Adrenal gland (tissue), 12 donors: Measurements from ENCODE around the gene TMEM231. TPM values are rescaled to one million over a fixed set of nuclear protein-coding genes. Genes with fewer than 3 reads are reported as not detected.

Experiments
- DNase-seq, 7 donors: peaks; one replicate each; pipeline ENCODE4 v3.0.0-alpha.2; 2019 to 2020
- H3K27ac ChIP-seq, 5 donors: fragments of 200-600 bp; sonication (generic) in 4 of 5; 1 replicate in 3 of 5; 2 replicates in 2 of 5; pipeline versions ENCODE4 v1.5.1 to v1.8.0; 2016 to 2020; ENCODE audit warnings: mild to moderate bottlenecking in 1 of 5
- H3K27me3 ChIP-seq: fragments of 200-600 bp; 2 replicates; pipeline ENCODE4 v1.8.0; 2021
- H3K36me3 ChIP-seq, 2 donors: fragments of 200-600 bp; replicated peaks in 1 of 2; 1 replicate in 1 of 2; 2 replicates in 1 of 2; pipeline versions ENCODE4 v1.5.1 to v1.8.0; 2018 to 2022
- H3K4me1 ChIP-seq, 2 donors: fragments of 200-600 bp; replicated peaks in 1 of 2; 1 replicate in 1 of 2; 2 replicates in 1 of 2; pipeline versions ENCODE4 v1.5.1 to v1.8.0; 2018 to 2021
- H3K4me3 ChIP-seq, 4 donors: fragments of 200-600 bp; sonication (generic) in 3 of 4; one replicate each; pipeline ENCODE4 v1.5.1; 2016 to 2018
- H3K9me3 ChIP-seq, 3 donors: fragments of 200-600 bp; sonication (generic) in 1 of 3; replicated peaks in 1 of 3; 1 replicate in 2 of 3; 2 replicates in 1 of 3; pipeline versions ENCODE4 v1.5.1 to v1.8.0; 2016 to 2021
- POLR2A ChIP-seq, 2 donors: fragments of 450-650 bp; IDR thresholded peaks; one replicate each; pipeline ENCODE4 v1.6.1; 2017; ENCODE audit warnings: antibody characterized with exemption in 2 of 2, mild to moderate bottlenecking in 2 of 2, moderate library complexity in 1 of 2
- WGBS, 4 donors: extraction: QIAGEN DNeasy Blood & Tissue Kit in 2 of 4; methylation state at CpG; one replicate each; pipeline versions ENCODE4 v1.1.5 to v1.1.7; 2013 to 2017; 5-methylcytosine and 5-hydroxymethylcytosine counted together
- intact Hi-C, 2 donors: fragments of 100-400 bp; cut with DNase I; formaldehyde crosslinking; loops; one replicate each; pipeline versions ENCODE4 v1.14.1 to v1.15.0; 2022 to 2023
- polyA plus RNA-seq, 3 donors: library from polyadenylated mRNA; stranded (reverse); fragments of 200-250 nt in 2 of 3; fragments of 350-450 nt in 1 of 3; fragmentation: Illumina TruSeq in 1 of 3; extraction: RNeasy Lipid Tissue Mini Kit (QIAGEN cat#74804) in 1 of 3; gene quantifications; one replicate each; pipeline ENCODE4 v1.2.3, GENCODE V29; 2013 to 2014
- total RNA-seq, 9 donors: library from RNA; depleted of rRNA in 4 of 9; stranded (reverse); fragments of >200 nt in 4 of 9; fragments of 120-200 nt in 1 of 9; fragmentation: NEBNext Ultra II Directional in 1 of 9; extraction: Animal tissue kit (Norgen Biotek cat#: 25700) in 1 of 9; gene quantifications; one replicate each; pipeline versions ENCODE4 v1.1.0 to v1.2.4, GENCODE V29; 2013 to 2023
- TF ChIP-seq, protein P1 (sequence below), 6 experiments: fragments of 450-650 bp in 4 of 6; fragments of 200-600 bp in 2 of 6; sonication (generic) in 1 of 6; IDR thresholded peaks; 1 replicate in 5 of 6; 2 replicates in 1 of 6; pipeline versions ENCODE4 v1.5.1 to v1.8.0; 2016 to 2021; ENCODE audit warnings: antibody characterized with exemption in 6 of 6, mild to moderate bottlenecking in 2 of 6, moderate library complexity in 1 of 6
- donor health status: healthy with polysubstance abuse.
- donor health status: Bipolar disorder and iron deficiency.
- donor health status: DM: yes; HTN: yes; CAD: no.
- donor health status: DM: no; HTN: no; CAD: no.
- donor health status: DM: no; HTN: no; CAD: no.
- donor health status: DM: yes; HTN: yes; CAD: no.

TMEM231 gene
- total and polyA plus RNA-seq, 12 donors = 2.8 to 13.4 (median 7.9) TPM

GRCh38 chr16:75494661-75495075 is 61.4 kb downstream of the TMEM231 start:
- TF ChIP-seq, protein P1, sequence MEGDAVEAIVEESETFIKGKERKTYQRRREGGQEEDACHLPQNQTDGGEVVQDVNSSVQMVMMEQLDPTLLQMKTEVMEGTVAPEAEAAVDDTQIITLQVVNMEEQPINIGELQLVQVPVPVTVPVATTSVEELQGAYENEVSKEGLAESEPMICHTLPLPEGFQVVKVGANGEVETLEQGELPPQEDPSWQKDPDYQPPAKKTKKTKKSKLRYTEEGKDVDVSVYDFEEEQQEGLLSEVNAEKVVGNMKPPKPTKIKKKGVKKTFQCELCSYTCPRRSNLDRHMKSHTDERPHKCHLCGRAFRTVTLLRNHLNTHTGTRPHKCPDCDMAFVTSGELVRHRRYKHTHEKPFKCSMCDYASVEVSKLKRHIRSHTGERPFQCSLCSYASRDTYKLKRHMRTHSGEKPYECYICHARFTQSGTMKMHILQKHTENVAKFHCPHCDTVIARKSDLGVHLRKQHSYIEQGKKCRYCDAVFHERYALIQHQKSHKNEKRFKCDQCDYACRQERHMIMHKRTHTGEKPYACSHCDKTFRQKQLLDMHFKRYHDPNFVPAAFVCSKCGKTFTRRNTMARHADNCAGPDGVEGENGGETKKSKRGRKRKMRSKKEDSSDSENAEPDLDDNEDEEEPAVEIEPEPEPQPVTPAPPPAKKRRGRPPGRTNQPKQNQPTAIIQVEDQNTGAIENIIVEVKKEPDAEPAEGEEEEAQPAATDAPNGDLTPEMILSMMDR (IDR thresholded peaks at IDR 0.05) = no peak
- no peak for TF ChIP-seq POLR2A (IDR thresholded peaks at IDR 0.05)
- WGBS, 4 donors = 3 to 54% (median 11%) methylated on average over 9 to 26 of the region's 26 CpGs
- Histone ChIP-seq H3K4me1 (peaks cover 20 to 43% of the 10 kb centered on the region in 2 donors), H3K27ac (peak overlapping the region in 2 of 5 donors; percentile 56 to 65), H3K4me3 (peak overlapping the region; percentile 21 to 57 (median 46)), H3K9me3 (no peaks in the 10 kb centered on the region), H3K27me3 (no peaks in the 10 kb centered on the region), H3K36me3 (no peaks in the 10 kb centered on the region)
- intact Hi-C loops = no loop called here
- peak in 2 of 7 donors; percentile 22 to 34 for DNase-seq

DNA sequence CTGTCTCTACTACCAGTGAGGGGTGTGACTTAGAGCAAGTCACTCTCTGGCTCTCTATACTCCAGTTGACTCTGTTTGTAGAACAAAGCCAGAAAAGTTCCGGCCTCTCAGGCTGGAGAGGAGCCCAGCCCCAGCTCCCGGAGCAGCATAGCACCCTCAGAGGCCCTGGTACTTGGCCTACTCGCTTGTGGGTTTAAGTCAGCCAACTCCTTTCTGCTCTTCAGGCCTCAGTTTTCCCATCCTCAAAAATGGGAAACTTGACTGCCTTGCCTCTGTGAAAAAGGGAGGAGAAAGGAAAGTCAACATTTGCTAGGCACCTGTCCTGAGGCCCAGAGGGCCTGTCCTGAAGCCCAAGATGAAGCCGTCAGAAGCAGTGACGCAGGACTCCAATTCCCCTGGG is 61.9 kb downstream of the TMEM231 start:
- no peak for DNase-seq
- no peak overlapping the region for H3K27ac ChIP-seq
- peaks cover 20 to 46% of the 10 kb centered on the region in 2 donors for H3K4me1 ChIP-seq
- H3K36me3 ChIP-seq = no peaks in the 10 kb centered on the region
- H3K4me3 ChIP-seq = peak overlapping the region in 1 of 4 donors; percentile 57
- H3K9me3 ChIP-seq = no peaks in the 10 kb centered on the region
- no peaks in the 10 kb centered on the region for H3K27me3 ChIP-seq
- no peak for TF ChIP-seq POLR2A (IDR thresholded peaks at IDR 0.05)
- TF ChIP-seq, protein P1 (IDR thresholded peaks at IDR 0.05) = no peak
- 62 to 89% (median 76%) methylated on average over 5 of the region's 5 CpGs for WGBS, 4 donors
- intact Hi-C loops = no loop called here

DNA sequence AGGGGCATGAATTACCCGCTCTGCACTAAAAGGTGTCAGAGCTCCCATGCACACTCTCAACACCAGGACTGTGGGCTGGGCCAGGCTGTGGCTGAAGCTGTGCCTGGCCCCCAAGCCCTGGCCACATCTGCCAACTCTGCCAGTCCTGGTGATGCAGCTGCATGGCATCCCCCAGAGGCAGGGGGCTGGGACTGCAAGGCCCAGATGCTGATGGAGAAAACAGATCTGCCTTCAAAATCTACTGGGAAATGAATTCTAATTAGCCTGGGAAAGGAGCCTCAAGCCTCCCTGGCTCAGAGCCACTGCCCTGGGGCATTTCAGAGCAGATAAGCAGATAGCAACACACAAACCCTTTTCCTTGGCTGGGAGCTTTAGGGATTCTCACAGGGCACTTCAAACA is 64.2 kb downstream of the TMEM231 start:
- TF ChIP-seq, protein P1 (IDR thresholded peaks at IDR 0.05) = peak in 1 of 6 experiments; percentile 25
- no peak for TF ChIP-seq POLR2A (IDR thresholded peaks at IDR 0.05)
- H3K4me1 ChIP-seq = peaks cover 20 to 39% of the 10 kb centered on the region in 2 donors
- H3K27ac ChIP-seq = peak overlapping the region in 2 of 5 donors; percentile 32 to 46
- intact Hi-C loops = no loop called here
- H3K4me3 ChIP-seq = no peak overlapping the region
- H3K36me3 ChIP-seq = no peaks in the 10 kb centered on the region
- DNase-seq = peak in 6 of 7 donors; percentile 51 to 78 (median 70)
- H3K27me3 ChIP-seq = no peaks in the 10 kb centered on the region
- 67 to 82% (median 71%) methylated on average over 1 of the region's 1 CpG for WGBS, 4 donors
- no peaks in the 10 kb centered on the region for H3K9me3 ChIP-seq

GRCh38 chr16:75488322-75488721 is 67.7 kb downstream of the TMEM231 start:
- peak in 6 of 7 donors; percentile 69 to 75 (median 73) for DNase-seq
- WGBS, 4 donors = 50 to 62% (median 55%) methylated on average over 2 of the region's 2 CpGs
- intact Hi-C loops = no loop called here

More at GRCh38 chr16:75488322-75488721, 67.7 kb downstream of the TMEM231 start:
- Histone ChIP-seq H3K4me3 (no peak overlapping the region), H3K27ac (peak overlapping the region; percentile 23 to 88 (median 77)), H3K27me3 (no peaks in the 10 kb centered on the region), H3K9me3 (no peaks in the 10 kb centered on the region), H3K4me1 (peaks cover 27 to 41% of the 10 kb centered on the region in 2 donors), H3K36me3 (no peaks in the 10 kb centered on the region)
- TF ChIP-seq POLR2A (IDR thresholded peaks at IDR 0.05) = peak in 1 of 2 donors; percentile 73
- TF ChIP-seq, protein P1 (IDR thresholded peaks at IDR 0.05) = no peak

Other genes starting within 250 kb of the TMEM231 start
- gene CFDP1, start 122.7 kb downstream of the TMEM231 start, total RNA-seq = 100 to 1,000 TPM in 1 of 9 donors, 10 to 100 TPM in 8; 40.6 to 129 (median 52.1) TPM
- gene CFDP1, start 122.7 kb downstream of the TMEM231 start, polyA plus RNA-seq = 100 to 1,000 TPM in 1 of 3 donors, 10 to 100 TPM in 2; 61.0 to 121 (median 83.4) TPM
- 10 to 100 TPM; 19.2 to 40.7 (median 22.8) TPM for gene TMEM170A, start 91.6 kb downstream of the TMEM231 start, total RNA-seq
- gene TMEM170A, start 91.6 kb downstream of the TMEM231 start, polyA plus RNA-seq = 10 to 100 TPM in 2 of 3 donors, 1 to 10 TPM in 1; 5.4 to 19.8 (median 10.1) TPM
- 10 to 100 TPM in 7 of 9 donors, 1 to 10 TPM in 2; 6.3 to 65.8 (median 35.7) TPM for gene CHST6, start 60.8 kb downstream of the TMEM231 start, total RNA-seq
- gene CHST6, start 60.8 kb downstream of the TMEM231 start, polyA plus RNA-seq = 1 to 10 TPM; 3.1 to 6.7 (median 3.1) TPM
- gene CHST5, start 20.1 kb downstream of the TMEM231 start, total RNA-seq = under 1 TPM in 7 of 9 donors, not detected in 2; 0.06 to 0.68 (median 0.17) TPM
- under 1 TPM in 2 of 3 donors, not detected in 1; 0.32 to 0.61 TPM for gene CHST5, start 20.1 kb downstream of the TMEM231 start, polyA plus RNA-seq
- 100 to 1,000 TPM in 8 of 9 donors, 10 to 100 TPM in 1; 98.2 to 197 (median 171) TPM for gene GABARAPL2, start 10.1 kb upstream of the TMEM231 start, total RNA-seq
- gene GABARAPL2, start 10.1 kb upstream of the TMEM231 start, polyA plus RNA-seq = 100 to 1,000 TPM in 2 of 3 donors, 10 to 100 TPM in 1; 93.9 to 200 (median 123) TPM
- 100 to 1,000 TPM in 1 of 9 donors, 10 to 100 TPM in 8; 36.7 to 191 (median 50.1) TPM for gene ADAT1, start 67.0 kb upstream of the TMEM231 start, total RNA-seq
- 10 to 100 TPM; 18.0 to 48.0 (median 19.0) TPM for gene ADAT1, start 67.0 kb upstream of the TMEM231 start, polyA plus RNA-seq
- gene KARS1, start 91.4 kb upstream of the TMEM231 start, total RNA-seq = 100 to 1,000 TPM in 1 of 9 donors, 10 to 100 TPM in 8; 48.4 to 118 (median 81.5) TPM
- 100 to 1,000 TPM in 1 of 3 donors, 10 to 100 TPM in 2; 59.1 to 156 (median 70.0) TPM for gene KARS1, start 91.4 kb upstream of the TMEM231 start, polyA plus RNA-seq
- gene TERF2IP, start 91.5 kb upstream of the TMEM231 start, total RNA-seq = 100 to 1,000 TPM in 8 of 9 donors, 10 to 100 TPM in 1; 89.3 to 136 (median 108) TPM
- gene TERF2IP, start 91.5 kb upstream of the TMEM231 start, polyA plus RNA-seq = 100 to 1,000 TPM in 1 of 3 donors, 10 to 100 TPM in 2; 86.2 to 178 (median 91.1) TPM
- not detected for gene CPHXL2, start 120.8 kb upstream of the TMEM231 start, total RNA-seq
- gene CPHXL2, start 120.8 kb upstream of the TMEM231 start, polyA plus RNA-seq = not detected
- gene DUXB, start 145.2 kb upstream of the TMEM231 start, total RNA-seq = not detected
- gene DUXB, start 145.2 kb upstream of the TMEM231 start, polyA plus RNA-seq = not detected
- gene CPHXL, start 170.2 kb upstream of the TMEM231 start, total RNA-seq = not detected
- not detected for gene CPHXL, start 170.2 kb upstream of the TMEM231 start, polyA plus RNA-seq